HG03442 (cell line): ENCODE results near the gene PLCZ1.
"Not testable (repeated sequence)": the region's sequence is repeated elsewhere in the genome, so short reads cannot be mapped to it uniquely, and the experiment has no call there.

Experiments
- ATAC-seq: cut with Tn5 transposase; IDR thresholded peaks from one replicate; pipeline ENCODE4 v1.9.1; 2021; ENCODE audit warnings: mild to moderate bottlenecking, moderate library complexity; ENCODE audit not compliant: unreplicated experiment

Gene PLCZ1

DNA sequence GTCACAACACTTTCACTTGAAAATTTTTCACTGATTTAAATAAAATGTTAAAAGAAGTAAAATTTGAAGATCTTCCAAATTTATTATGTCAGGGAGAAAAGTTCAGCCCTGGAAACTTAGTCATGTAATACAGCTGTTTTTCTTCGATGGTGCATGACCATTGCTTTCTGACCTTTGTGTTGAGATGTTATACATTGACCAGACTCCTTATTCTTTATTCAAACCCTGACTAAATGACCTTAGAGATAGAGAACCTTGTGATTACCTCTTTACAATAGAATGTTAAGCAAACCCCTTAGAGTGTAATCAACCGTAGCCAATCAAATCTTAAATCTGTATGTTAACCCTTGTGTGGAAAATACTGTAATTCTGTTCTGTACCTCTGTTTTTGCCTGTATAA, 34.5 kb downstream of the PLCZ1 start:
- ATAC-seq: no peak

- no peak for ATAC-seq
These were observed 37.5 kb downstream of the PLCZ1 start for GRCh38 chr12:18700271-18700670.

- no peak for ATAC-seq
These were observed 40.7 kb downstream of the PLCZ1 start for GRCh38 chr12:18696971-18697602.

DNA sequence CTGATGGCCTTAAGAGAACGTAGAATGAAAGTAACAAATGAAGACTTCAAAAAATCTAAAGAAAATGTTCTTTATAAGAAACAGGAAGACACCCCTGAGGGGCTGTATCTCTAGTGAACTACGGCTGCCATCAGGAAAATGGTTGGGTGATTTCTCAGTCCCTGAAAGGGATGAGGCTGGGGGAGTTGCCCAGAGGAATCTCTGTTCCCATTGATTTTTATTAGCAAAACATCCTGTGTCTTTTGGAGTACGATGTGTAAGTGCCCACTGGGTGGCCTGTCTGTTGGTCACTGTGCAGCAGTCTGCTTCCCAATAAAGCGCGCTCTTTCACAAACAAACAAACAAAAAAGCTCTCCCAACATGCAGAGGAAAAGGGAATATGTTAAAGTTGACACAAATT, 43.8 kb downstream of the PLCZ1 start:
- ATAC-seq: not testable (repeated sequence)

DNA sequence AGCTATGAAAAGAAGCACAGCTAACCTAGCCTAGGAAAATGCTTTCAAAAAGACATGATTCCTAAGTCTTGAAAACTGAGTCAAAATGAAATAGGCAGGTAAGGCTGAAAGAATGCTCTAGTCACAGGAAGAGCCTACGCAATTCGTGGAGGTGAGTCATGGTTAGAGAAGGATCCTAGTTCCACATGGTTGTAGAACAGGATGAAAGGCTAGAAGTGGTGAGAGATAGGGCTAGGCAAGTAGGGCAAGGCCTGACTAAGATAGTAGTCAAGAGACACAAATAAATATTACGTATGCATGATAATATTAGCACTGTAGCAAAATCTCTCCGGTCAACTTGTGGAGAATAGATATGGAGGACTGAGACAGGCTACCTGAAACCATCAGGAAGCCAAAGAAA, 47.2 kb downstream of the PLCZ1 start:
- ATAC-seq: no peak

GRCh38 chr12:18689771-18690170, 48.0 kb downstream of the PLCZ1 start:
- no peak for ATAC-seq

DNA sequence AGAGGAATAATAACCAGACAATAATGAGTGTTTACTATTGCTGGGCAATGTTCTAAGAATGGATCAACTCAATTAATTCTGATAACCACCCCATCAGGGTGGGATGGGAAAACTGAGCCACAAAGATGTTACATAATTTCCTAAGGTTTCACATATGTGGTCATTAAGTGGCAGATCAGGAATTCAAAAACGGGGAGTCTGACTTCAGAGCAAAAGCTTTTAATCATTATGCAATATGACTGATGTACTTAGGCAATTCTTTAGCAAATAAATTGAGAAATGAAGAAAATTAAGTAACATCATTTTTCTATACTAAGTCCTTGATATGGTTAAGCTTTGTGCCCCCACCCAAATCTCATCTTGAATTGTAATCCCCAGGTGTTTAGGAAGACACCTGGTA, 53.4 kb downstream of the PLCZ1 start:
- no peak for ATAC-seq

- ATAC-seq: no peak
These were observed 54.3 kb downstream of the PLCZ1 start for GRCh38 chr12:18683327-18684013.

DNA sequence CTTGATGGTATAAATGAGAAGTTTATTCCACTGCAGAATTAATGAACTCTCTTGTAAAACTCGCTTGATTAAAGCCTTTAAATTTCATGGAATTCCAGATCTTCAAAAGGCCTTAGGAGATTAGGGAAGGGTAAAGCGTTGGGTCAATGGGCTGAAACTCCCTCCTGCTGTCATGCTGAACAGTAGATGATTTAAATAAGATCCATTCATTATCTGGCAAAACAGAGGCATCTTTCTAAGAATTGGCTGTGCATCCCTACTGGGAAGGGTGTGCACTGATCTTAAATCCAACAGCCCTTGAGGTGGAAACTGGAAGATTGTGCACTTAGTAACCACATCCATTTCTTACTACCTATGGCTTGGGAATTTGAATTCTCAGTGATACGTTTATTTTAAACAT, 56.0 kb downstream of the PLCZ1 start:
- ATAC-seq: no peak

DNA sequence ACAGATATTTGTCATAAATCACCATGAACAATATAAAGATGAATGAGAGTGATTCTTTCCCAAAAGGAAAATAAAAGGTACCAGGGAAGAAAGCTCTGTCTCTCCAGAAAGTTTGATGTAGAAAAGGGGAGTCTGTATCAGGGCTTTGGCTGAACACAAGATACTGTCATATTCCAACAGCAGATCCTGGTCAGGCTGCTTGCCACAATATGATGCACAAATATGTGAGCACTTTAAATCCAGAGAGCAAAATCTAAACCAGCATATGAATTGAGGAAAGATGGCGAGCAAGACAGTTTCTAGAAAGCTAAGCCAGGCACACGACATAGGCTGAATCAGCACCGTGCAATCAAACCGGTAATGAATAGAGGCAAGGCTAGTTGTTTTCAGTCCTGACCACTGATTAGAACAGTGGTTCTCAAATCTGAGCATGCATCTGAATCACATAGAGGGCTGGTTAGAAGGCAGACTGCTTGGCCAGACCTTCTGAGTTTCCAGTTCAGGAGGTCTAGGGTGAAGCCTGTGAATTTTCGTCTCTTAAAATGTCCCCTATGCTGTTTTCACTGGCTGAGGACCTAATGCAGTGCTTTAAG, 60.7 kb downstream of the PLCZ1 start:
- ATAC-seq: no peak

DNA sequence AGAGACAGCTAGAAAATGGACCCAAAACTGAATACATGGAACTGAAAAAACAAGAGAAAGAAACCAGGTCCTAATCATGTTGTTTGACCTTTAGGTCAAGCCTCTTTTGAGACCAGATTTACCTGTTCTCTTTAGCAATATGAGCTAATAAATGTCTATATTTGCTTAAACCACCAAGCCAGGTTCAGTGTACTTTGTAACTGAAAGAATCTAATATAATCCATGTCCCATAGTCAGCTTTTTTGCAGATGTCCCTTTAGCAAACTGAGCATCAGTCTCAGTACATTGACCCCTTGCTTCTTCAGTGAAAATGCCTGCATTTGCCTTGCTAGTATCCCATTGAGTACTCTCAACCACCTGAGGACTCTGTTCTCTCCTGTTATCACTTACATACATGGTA, 61.7 kb downstream of the PLCZ1 start:
- no peak for ATAC-seq

DNA sequence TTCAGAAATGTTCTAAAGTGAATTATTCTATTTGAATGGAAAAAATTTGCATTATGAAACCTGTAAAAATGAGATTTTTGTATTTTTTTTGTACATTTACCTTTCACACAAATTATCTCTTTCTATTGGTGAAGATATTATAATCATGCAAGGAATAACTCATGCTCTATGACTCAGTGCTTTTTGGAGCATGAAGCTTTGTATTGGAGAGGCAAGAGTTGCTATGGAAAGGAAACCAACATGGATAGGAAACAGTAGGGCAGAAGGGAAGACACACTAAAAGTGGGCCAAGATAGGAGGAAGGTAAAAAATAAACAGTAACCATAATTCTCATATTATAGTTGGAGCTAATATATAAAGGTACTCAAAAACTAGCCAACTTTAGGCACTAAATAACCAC, 79.0 kb downstream of the PLCZ1 start:
- no peak for ATAC-seq

- no peak for ATAC-seq
These were observed 79.6 kb downstream of the PLCZ1 start for GRCh38 chr12:18658179-18658578.

DNA sequence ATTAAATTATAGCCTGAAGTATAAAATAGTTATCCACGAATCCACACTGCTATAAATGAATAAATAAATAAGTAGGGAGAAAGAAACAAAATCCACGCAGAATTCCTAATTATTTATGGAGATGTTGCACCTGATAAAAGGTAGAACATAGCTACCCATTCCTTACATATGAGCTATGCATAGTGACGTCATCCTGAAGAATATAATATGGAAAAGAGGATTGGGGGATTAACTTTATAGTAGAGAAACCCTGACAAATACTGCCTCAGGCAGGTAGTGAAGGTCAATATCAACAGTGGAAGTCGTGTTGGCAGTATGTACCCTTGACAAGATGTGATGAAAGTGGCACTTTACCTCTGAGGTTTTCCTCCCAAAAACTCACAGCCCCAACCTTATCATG, 82.5 kb downstream of the PLCZ1 start:
- no peak for ATAC-seq

DNA sequence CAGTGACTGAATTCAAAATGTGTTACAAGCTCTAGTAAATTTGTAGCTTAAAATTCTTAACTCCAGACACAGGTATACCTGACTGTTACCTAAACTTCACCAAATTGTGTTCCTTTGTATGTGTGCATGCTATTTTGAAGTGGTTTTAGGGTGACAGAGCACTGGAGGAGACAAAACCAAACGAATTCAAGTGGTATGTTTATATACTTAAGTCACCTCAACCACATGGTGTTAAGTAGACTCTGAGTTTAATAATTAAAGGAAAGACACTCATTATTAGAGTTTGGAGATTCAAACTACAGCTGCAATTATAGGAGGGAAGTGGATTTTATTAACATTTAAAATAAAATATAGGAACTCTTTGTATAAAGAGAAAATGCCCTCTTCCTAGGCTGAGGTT, 84.3 kb downstream of the PLCZ1 start:
- no peak for ATAC-seq

DNA sequence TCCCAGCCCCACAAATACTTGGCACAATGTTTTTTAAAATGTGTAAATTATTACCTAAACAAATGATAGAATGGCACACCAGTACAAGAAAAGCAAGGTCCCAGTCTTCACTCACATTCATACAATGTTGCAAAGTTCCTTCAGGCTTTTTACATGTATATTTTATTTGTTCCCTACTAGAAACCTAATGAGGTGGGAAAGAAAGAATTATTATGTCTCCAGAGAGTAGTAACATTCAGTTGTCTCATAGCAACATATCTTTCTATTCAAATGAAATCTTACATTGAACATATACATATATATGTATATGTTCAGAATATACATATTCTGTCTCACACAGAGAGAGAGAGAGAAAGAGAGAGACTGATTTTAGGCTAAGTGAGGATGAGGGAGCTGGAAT, 85.2 kb downstream of the PLCZ1 start:
- ATAC-seq: no peak

- ATAC-seq: no peak
These were observed 86.3 kb downstream of the PLCZ1 start for GRCh38 chr12:18651525-18651924.

DNA sequence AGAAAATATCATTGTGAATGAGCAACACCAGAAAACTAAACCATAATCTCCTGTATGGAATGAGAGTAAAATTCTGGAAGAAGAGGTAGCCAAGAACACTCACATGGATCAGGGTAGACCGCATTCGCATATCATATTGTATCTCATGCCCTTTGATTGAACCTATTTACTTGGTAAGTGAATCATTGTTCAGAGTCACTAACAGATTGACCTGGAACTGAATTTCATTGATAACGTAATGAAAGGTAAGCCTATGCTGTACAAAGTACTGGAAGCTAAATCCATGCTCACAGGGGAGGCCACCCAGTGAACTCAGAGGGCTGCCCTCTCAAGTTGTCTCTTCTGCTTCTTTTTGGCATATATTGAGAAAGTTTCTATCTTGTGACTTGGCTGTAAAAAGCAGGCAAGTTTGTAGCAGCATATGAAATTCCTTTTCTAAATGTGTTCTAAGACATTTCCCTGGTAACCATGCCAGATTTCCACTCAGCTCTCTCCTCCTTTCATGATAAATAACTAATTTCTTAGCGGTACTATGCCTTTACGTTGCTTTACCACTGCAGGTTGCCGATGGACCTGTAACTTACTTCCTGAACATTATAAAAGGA, 91.4 kb downstream of the PLCZ1 start:
- no peak for ATAC-seq

DNA sequence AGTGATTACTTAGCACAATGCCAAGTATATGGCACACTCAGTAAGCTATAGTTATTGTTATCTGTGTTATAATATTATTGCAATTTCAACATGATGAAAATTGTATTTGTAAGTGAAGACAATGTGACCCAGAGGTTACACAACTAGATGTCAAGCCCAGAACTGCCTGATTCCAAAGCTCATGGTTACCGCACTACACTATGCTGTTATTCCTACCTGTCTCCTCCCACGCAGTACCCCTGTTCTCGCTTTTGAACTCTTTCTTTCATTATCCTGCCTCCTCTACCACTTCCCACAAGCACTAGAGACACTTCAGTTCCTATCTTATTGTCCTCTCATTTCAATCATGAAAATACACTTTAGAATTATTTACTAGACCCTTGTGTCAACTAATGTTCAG, 93.2 kb downstream of the PLCZ1 start:
- no peak for ATAC-seq

DNA sequence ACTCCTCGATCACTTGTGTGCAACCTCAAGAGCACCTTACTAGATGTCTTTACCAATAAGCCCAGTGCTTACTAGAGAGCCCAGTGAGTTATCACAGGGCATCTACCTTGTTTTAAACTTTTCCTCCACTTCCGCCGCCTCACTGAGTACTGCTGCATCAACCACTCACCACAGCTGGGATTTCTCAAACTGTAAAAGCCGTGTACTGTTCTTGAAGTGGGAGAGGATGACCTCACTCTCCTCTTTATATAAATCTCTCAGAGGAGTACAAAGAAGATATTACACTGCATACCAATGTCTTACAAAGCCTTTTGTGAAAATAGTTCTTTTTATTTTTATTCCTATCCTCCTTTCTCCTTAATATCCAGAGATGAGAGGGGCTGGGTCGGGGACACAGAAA, 94.1 kb downstream of the PLCZ1 start:
- ATAC-seq: no peak

DNA sequence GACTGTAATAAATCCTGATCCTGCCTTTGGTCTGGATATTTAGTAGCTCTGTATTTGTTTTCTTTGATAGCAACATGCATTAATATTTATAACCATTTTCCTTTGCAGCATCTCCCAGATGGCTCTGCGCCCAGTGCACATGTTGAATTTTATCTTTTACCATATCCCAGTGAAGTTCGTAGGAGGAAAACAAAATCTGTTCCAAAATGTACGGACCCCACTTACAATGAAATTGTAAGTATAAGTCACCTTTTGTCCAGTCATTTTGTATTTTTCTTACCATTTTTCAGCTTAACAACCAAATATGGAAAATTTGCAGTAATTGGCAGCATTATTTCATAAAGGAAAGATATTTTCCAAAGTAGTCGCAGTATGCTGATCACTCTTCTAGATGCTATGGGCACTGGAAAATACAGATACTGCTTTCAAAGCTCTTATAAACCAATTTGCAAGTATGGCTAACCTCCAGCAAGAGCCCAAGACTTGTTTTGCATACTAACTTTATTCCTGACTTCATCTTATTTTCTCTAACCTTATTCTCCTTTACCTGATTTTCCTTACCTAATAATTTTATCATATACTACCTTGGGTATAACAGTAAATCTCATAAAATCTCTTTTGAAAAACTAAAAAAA, 97.4 kb downstream of the PLCZ1 start:
- ATAC-seq: no peak

DNA sequence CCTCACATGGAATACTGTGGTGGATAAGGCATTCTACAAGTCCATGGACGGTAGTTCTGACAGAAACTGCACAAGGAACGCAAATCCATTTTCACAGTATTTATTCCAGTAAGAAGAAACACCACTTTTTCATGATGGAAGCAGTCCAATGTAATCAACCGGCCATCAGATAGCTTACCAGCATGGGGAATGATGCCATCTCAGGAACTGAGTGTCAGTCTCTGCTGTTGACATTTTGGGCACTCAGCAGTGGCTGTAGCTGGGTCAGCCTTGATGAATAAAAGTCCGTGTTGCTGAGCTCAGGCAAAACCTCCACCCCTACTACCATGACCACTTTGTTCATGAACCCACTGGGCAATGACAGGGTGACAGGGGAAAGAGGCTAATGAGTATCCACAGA, 103.4 kb downstream of the PLCZ1 start:
- ATAC-seq: no peak
